HEK293T (cell line): Measurements from ENCODE around the gene SGO2.

Experiments used
- BHLHE40 ChIP-seq: fragments of 450-650 bp; IDR thresholded peaks from 2 replicates; pipeline ENCODE4 v1.6.1; 2016; ENCODE audit warnings: mild to moderate bottlenecking, moderate library complexity, borderline replicate concordance
- FOXA1 ChIP-seq: fragments of 450-650 bp; IDR thresholded peaks from 2 replicates; pipeline ENCODE4 v1.6.1; 2016; ENCODE audit warnings: mild to moderate bottlenecking
- FOXK2 ChIP-seq: fragments of 450-650 bp; IDR thresholded peaks from 2 replicates; pipeline ENCODE4 v1.6.1; 2016; ENCODE audit warnings: mild to moderate bottlenecking
- FOXM1 ChIP-seq: fragments of 450-650 bp; IDR thresholded peaks from 2 replicates; pipeline ENCODE4 v1.6.1; 2017; ENCODE audit warnings: mild to moderate bottlenecking, borderline replicate concordance
- HDGF ChIP-seq: fragments of 450-650 bp; IDR thresholded peaks from 2 replicates; pipeline ENCODE4 v1.6.1; 2017; ENCODE audit warnings: antibody characterized with exemption, borderline replicate concordance
- SP1 ChIP-seq: fragments of 450-650 bp; IDR thresholded peaks from 2 replicates; pipeline ENCODE4 v1.6.1; 2017
- SUZ12 ChIP-seq: fragments of 450-650 bp; IDR thresholded peaks from 2 replicates; pipeline ENCODE4 v1.6.1; 2016; ENCODE audit warnings: mild to moderate bottlenecking
- ZNF384 ChIP-seq: fragments of 450-650 bp; IDR thresholded peaks from 2 replicates; pipeline ENCODE4 v1.6.1; 2016

GRCh38 chr2:200509235-200509611 is 16.8 kb upstream of the SGO2 start:
- TF ChIP-seq BHLHE40, result no peak
- TF ChIP-seq SP1, result no peak
- TF ChIP-seq ZNF384, result no peak
- no peak for TF ChIP-seq FOXM1
- no peak for TF ChIP-seq FOXK2
- TF ChIP-seq SUZ12, result no peak
- TF ChIP-seq FOXA1, result no peak
- no peak for TF ChIP-seq HDGF
